Epithelial cell of proximal tubule (primary cell): ENCODE measurements around the gene TMEM184C. TPM values are rescaled to one million over a fixed set of nuclear protein-coding genes. Genes with fewer than 3 reads are reported as not detected.

ENCODE experiments used
- DNase-seq: peaks from one replicate; pipeline ENCODE4 v3.0.0-alpha.2; 2011; ENCODE audit warnings: low read depth
- H3K4me3 ChIP-seq: 2 replicates; pipeline ENCODE4 v1.5.1; 2011; ENCODE audit warnings: low read depth, mild to moderate bottlenecking, low read length
- CTCF ChIP-seq: conservative IDR thresholded peaks from 2 replicates; pipeline ENCODE4 v1.5.1; 2012; ENCODE audit warnings: low read depth, mild to moderate bottlenecking, low read length
- total RNA-seq: library from RNA; depleted of rRNA; stranded (reverse); fragments of >200 nt; gene quantifications from 2 replicates; pipeline ENCODE4 v1.2.3, GENCODE V29; 2015

Gene TMEM184C
- total RNA-seq, 1 donor from 2014 or later: 21.7 TPM

- H3K4me3 ChIP-seq: peak within 1 kb of the TSS; percentile 79
- no peak for TF ChIP-seq CTCF
- no peak for DNase-seq
Observed at GRCh38 chr4:147683717-147684700, 66.8 kb downstream of the TMEM184C start, which contains the start of gene PRMT9. TSS of gene PRMT9 (minus strand) at chr4:147684163. CDS start at chr4:147683987, 176 bp downstream.

GRCh38 chr4:147689067-147689466 lies 71.9 kb downstream of the TMEM184C start:
- no peak overlapping the region for H3K4me3 ChIP-seq
- DNase-seq: no peak
- no peak for TF ChIP-seq CTCF

- DNase-seq: no peak
- no peak for TF ChIP-seq CTCF
- no peak overlapping the region for H3K4me3 ChIP-seq
Observed at GRCh38 chr4:147691820-147692219, 74.6 kb downstream of the TMEM184C start.

- no peak overlapping the region for H3K4me3 ChIP-seq
- no peak for DNase-seq
Observed at GRCh38 chr4:147693218-147693617, 76.0 kb downstream of the TMEM184C start.

GRCh38 chr4:147696866-147697265 lies 79.7 kb downstream of the TMEM184C start:
- TF ChIP-seq CTCF: no peak
- DNase-seq: no peak
- H3K4me3 ChIP-seq: no peak overlapping the region

More at GRCh38 chr4:147693218-147693617, 76.0 kb downstream of the TMEM184C start:
- no peak for TF ChIP-seq CTCF

GRCh38 chr4:147704846-147705245 lies 87.6 kb downstream of the TMEM184C start:
- no peak for DNase-seq
- no peak for TF ChIP-seq CTCF
- no peak overlapping the region for H3K4me3 ChIP-seq
